Measurements from ENCODE around the gene TCHHL1.

Gene TCHHL1

GRCh38 chr1:152039886-152040285 lies 49.0 kb downstream of the TCHHL1 start:
- H3K4me3 ChIP-seq (ENCODE audit: low read depth, low read length): no peak overlapping the region

GRCh38 chr1:152039461-152039860 lies 49.4 kb downstream of the TCHHL1 start:
- no peak overlapping the region for H3K4me3 ChIP-seq (ENCODE audit: low read depth, low read length)

- no peak overlapping the region for H3K4me3 ChIP-seq (ENCODE audit: low read depth, low read length)
These were observed 50.0 kb downstream of the TCHHL1 start for GRCh38 chr1:152038871-152039270.

- peak within 1 kb of the TSS; percentile 69 for H3K4me3 ChIP-seq (ENCODE audit: low read depth, low read length)
These were observed 52.3 kb downstream of the TCHHL1 start, which contains the start of gene S100A11 for GRCh38 chr1:152036267-152037216. Gene S100A11 (minus strand): TSS chr1:152037004. CDS start chr1:152036915, 89 bp downstream.

- H3K4me3 ChIP-seq (ENCODE audit: low read depth, low read length): peak overlapping the region; percentile 69
These were observed 53.2 kb downstream of the TCHHL1 start for GRCh38 chr1:152035539-152036266.

- no peak overlapping the region for H3K4me3 ChIP-seq (ENCODE audit: low read depth, low read length)
These were observed 54.0 kb downstream of the TCHHL1 start for GRCh38 chr1:152034654-152035538.

- no peak overlapping the region for H3K4me3 ChIP-seq (ENCODE audit: low read depth, low read length)
These were observed 54.6 kb downstream of the TCHHL1 start for GRCh38 chr1:152034324-152034653.
